SK-N-MC (cell line): ENCODE measurements around the gene CNOT6.

Experiments used
- EZH2 ChIP-seq: fragments of 200-600 bp; sonication (generic); IDR thresholded peaks from one replicate; pipeline ENCODE4 v1.6.1; 2017; ENCODE audit warnings: antibody characterized with exemption
- FOXP2 ChIP-seq: optimal IDR thresholded peaks from 2 replicates; pipeline ENCODE3; 2011; ENCODE audit warnings: mild to moderate bottlenecking, moderate library complexity; ENCODE audit not compliant: insufficient read depth; ENCODE audit errors: extremely low read length, control extremely low read depth
- POLR2AphosphoS5 ChIP-seq: IDR thresholded peaks from 2 replicates; pipeline ENCODE4 v1.6.1; 2012; ENCODE audit warnings: mild to moderate bottlenecking, low read depth, low read length, borderline replicate concordance

- no peak for TF ChIP-seq EZH2
- no peak for TF ChIP-seq POLR2AphosphoS5
- TF ChIP-seq FOXP2: no peak
These were observed 108.4 kb downstream of the CNOT6 start for GRCh38 chr5:180602481-180603075.
